Measurements from ENCODE around the gene CKLF.
"Not testable (repeated sequence)": the region's sequence is repeated elsewhere in the genome, so short reads cannot be mapped to it uniquely, and the experiment has no call there.

CKLF gene

DNA sequence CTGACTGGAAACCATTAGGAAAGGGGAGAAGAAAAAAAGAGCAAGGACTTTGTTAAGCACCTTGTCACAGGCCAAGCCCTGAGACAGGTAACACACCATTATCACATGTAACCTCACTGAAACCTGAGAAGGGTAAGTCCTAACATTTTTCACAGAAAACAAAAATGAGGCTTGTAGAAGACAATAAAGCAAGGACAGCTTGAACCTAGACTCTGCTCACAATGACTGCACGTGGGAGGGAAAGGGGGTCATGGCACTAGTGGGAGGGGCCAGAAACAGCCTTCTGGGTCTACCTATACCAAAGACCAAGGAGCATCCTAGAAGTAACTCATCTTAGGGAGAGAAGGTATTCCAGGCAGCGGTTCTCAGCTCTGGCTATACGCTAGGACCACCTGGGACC is 10.0 kb upstream of the CKLF start:
- DNase-seq (ENCODE audit: low spot score) = no peak

DNA sequence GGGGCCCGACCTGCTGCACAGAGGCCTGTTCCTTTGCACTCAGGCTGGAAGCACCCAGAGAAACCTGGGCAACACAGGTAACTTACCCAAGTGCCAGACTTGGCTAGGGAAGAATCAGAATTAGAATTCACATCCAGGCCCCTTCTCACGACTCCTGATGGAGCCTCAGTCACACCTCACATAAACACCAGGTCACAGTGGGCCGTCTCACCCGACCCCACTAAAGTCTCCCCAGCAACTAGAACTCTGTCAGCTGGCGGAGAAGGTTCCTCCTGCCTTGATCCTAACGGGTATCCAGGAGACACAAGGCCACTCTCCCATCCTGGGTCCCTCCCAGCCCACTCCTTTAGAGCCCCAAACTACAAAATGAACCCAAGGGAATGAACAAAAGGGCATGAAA is 8.8 kb upstream of the CKLF start:
- DNase-seq (ENCODE audit: low spot score) = no peak

- DNase-seq (ENCODE audit: low spot score) = no peak
Measured at GRCh38 chr16:66544016-66544757, 8.2 kb upstream of the CKLF start.

GRCh38 chr16:66547101-66547989 is 5.0 kb upstream of the CKLF start:
- DNase-seq (ENCODE audit: low spot score) = no peak

DNA sequence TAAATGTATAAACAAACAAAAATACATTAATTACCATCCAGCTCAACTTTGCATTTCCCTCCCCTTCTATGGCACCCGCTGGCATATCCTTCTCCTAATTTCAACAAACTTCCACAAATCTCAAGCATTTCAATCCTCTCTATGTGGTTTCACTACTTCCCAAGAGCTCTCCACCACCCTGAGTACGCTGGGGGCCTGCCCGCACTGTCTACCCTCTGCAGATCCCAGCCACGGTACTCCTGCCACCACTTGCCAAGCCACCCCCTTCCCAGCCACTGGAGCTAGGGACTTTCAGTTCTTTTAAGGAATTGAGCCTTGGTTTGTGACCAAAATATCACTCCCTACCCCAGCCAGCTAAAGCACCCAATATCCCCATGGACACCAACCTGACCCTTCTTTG is 4.3 kb upstream of the CKLF start:
- DNase-seq (ENCODE audit: low spot score) = no peak

GRCh38 chr16:66548868-66549267 is 3.5 kb upstream of the CKLF start:
- DNase-seq (ENCODE audit: low spot score) = no peak

DNA sequence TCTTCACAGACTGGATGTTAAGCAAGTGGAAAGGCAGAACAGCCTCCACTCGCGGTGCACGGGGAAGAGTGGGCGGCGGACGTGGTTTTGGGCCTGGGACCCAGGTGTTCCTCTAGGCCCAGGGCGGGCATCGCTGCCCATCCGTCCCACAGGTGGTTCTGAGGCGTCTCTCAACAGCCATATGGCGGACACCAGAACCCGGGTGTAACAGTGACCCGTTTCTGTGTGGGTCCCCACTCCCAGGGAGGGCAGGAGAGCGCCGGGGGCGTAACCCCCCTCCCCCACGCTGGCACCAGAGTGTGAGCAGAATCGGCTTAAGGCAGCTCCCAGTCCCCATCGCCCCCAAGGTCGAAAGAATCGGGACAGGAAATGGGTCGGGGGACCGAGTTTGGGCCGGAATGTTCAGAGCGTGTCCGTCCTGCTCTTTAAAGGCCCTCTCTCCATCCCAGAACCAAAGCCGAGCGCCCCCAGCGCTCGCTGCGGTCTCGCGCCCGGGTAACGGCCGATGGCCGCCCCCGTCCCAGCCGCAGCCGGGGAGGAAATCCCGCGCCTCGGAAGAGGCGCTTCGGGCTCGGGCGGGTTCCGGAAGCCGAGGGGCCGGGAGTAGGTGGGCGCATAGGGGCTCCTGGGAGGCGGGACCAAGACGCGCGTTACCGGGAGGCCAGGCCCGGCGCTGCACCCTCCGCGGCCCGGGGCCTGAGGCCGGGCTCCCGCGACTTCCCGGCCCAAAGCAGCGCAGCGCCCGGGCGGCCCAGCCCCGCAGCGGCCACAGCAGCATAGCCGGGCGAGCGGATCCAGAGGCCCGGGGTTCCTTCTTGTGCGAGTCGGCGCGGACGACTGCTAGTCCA is 2.9 kb upstream of the CKLF start, which contains the start of gene TK2:
TSS of gene TK2 (minus strand) at position 839 of the 848 bp plus-strand sequence. CDS start at position 778, 61 bp downstream.
- peak; percentile 58 for DNase-seq (ENCODE audit: low spot score)

- no peak for DNase-seq (ENCODE audit: low spot score)
Measured at GRCh38 chr16:66551348-66551759, 1.0 kb upstream of the CKLF start.

GRCh38 chr16:66551788-66552285 is 539 bp upstream of the CKLF start:
- DNase-seq (ENCODE audit: low spot score) = no peak

GRCh38 chr16:66553223-66553622 is 847 bp downstream of the CKLF start:
- DNase-seq (ENCODE audit: low spot score) = no peak

GRCh38 chr16:66554021-66554420 is 1.6 kb downstream of the CKLF start:
- DNase-seq (ENCODE audit: low spot score) = no peak

DNA sequence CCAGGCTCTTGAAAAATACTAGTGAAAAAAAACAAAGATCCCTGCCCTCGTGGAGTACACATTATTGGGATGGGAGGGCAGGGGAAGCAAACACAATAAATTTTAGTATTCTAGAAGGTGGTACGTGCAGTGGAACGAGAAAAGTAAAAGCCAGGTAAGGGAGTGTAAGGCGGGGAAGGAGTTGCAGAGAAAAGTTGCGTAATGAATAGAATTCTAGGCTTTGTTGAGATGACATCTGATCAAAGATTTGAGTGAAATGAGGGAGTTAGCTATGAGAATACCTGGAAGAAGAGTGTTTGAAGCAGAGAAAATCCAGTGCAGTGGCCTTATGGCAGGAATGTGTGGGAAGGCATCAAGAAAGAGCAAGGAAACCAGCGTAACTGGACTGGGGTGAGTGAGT is 2.1 kb downstream of the CKLF start:
- no peak for DNase-seq (ENCODE audit: low spot score)

- DNase-seq (ENCODE audit: low spot score) = no peak
Measured at GRCh38 chr16:66560107-66560506, 7.7 kb downstream of the CKLF start.

- DNase-seq (ENCODE audit: low spot score) = no peak
Measured at GRCh38 chr16:66561381-66562080, 9.2 kb downstream of the CKLF start.

GRCh38 chr16:66562409-66562808 is 10.0 kb downstream of the CKLF start:
- no peak for DNase-seq (ENCODE audit: low spot score)

DNA sequence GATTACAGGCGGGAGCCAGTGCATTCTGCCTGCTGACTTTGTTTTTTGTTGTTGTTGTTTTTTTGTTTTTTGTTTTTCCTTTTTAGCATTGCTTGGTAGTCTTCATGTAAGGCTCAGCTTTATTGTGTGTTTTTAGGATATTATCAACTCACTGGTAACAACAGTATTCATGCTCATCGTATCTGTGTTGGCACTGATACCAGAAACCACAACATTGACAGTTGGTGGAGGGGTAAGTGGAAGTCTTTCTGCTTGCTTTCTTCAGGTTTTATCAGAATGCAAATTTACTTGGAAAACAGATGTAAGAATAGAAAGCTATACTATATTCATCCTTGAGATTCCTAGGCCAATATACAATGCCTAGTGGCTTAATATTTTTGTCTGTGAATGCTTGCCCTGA is 10.6 kb downstream of the CKLF start:
- no peak for DNase-seq (ENCODE audit: low spot score)

- no peak for DNase-seq (ENCODE audit: low spot score)
Measured at GRCh38 chr16:66563574-66564334, 11.4 kb downstream of the CKLF start.

DNA sequence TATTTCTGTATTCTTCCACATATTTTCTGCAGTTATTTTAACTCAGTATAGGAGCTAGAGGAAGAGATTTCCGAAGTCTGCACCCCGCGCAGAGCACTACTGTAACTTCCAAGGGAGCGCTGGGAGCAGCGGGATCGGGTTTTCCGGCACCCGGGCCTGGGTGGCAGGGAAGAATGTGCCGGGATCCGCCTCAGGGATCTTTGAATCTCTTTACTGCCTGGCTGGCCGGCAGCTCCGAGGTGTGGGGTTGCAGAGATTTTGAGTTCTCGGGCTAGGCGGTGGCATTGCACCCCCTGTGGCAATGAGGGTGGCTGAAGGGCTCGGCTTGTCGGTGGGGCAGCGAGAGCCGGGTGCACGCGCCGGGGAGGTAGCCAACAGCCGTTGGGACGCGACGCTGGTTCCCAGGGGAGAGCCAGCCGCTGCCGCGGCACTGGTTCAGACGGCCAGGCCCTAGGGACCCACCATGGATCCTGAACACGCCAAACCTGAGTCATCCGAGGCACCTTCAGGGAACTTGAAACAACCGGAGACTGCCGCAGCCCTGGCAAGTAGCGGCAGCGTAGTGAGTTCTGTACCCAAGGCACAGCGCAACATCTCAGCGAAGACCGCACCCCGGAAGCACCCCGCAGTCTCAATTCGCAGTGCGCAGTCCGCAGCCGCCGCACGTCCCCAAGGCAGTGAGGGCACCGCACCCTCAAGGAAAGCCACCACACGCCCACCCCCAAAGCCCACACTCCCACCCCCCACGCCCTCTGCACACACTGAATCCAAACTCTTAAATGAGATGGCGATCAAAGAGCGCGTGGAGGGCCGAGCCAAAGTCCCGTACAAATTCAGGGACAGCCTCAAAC is 13.9 kb downstream of the CKLF start, which contains the start of gene CMTM1:
TSS of gene CMTM1 (plus strand) at position 389 of the 851 bp plus-strand sequence. CDS start at position 464, 75 bp downstream.
- no peak for DNase-seq (ENCODE audit: low spot score)

DNA sequence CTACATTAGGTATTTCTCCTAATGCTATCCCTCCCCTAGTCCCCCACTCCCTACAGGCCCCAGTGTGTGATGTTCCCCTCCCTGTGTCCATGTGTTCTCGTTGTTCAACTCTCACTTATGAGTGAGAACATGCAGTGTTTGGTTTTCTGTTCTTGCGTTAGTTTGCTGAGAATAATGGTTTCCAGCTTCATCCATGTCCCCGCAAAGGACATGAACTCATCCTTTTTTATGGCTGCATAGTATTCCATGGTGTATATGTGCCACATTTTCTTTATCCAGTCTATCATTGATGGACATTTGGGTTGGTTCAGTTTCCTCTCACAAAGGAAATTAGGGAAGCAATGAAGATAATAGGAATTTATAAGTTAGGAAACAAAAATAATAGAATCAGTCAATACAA is 14.9 kb downstream of the CKLF start:
- DNase-seq (ENCODE audit: low spot score) = not testable (repeated sequence)

- DNase-seq (ENCODE audit: low spot score) = no peak
Measured at GRCh38 chr16:66568355-66568754, 16.0 kb downstream of the CKLF start.
